Duodenal mucosa (tissue), 2 donors: ENCODE measurements around the gene RRP7A.
"Not testable (repeated sequence)": the region's sequence is repeated elsewhere in the genome, so short reads cannot be mapped to it uniquely, and the experiment has no call there.

Experiments used
- H3K27ac ChIP-seq: one replicate; pipeline ENCODE4 v1.7.0; 2013; ENCODE audit warnings: low read depth, low read length
- H3K27me3 ChIP-seq, 2 donors: one replicate each; pipeline ENCODE4 v1.7.0; 2013; ENCODE audit warnings: low read length in 2 of 2, control low read depth in 1 of 2; ENCODE audit not compliant: insufficient read depth in 2 of 2, control insufficient read depth in 1 of 2
- H3K36me3 ChIP-seq, 2 donors: one replicate each; pipeline ENCODE4 v1.7.0; 2013; ENCODE audit warnings: low read length in 2 of 2, control low read depth in 1 of 2; ENCODE audit not compliant: insufficient read depth in 2 of 2, control insufficient read depth in 1 of 2
- H3K4me1 ChIP-seq, 2 donors: one replicate each; pipeline ENCODE4 v1.7.0; 2013; ENCODE audit warnings: low read length in 2 of 2, control low read depth in 1 of 2; ENCODE audit not compliant: insufficient read depth in 2 of 2, control insufficient read depth in 1 of 2
- H3K4me3 ChIP-seq, 2 donors: one replicate each; pipeline ENCODE4 v1.7.0; 2013; ENCODE audit warnings: low read length in 2 of 2, low read depth in 1 of 2
- H3K9ac ChIP-seq, 2 donors: one replicate each; pipeline ENCODE4 v1.7.0; 2013; ENCODE audit warnings: low read length in 2 of 2, low read depth in 1 of 2
- H3K9me3 ChIP-seq, 2 donors: one replicate each; pipeline ENCODE4 v1.7.0; 2013; ENCODE audit warnings: low read length in 2 of 2, control low read depth in 1 of 2; ENCODE audit not compliant: control insufficient read depth in 1 of 2

The RRP7A gene

GRCh38 chr22:42553475-42554361 lies 34.1 kb upstream of the RRP7A start, which contains the start of gene SERHL2:
TSS of gene SERHL2 (plus strand) at chr22:42553956. CDS start at chr22:42554021, 65 bp downstream.
- H3K27ac ChIP-seq = no peak within 1 kb of the TSS

GRCh38 chr22:42552294-42552647 lies 32.7 kb upstream of the RRP7A start:
- H3K36me3 ChIP-seq, H3K9me3 ChIP-seq, H3K27ac ChIP-seq, H3K9ac ChIP-seq, H3K4me3 ChIP-seq, H3K27me3 ChIP-seq: not testable (repeated sequence)
- H3K4me1 ChIP-seq = peaks cover 0 to 10% of the 10 kb centered on the region in 2 donors

More at GRCh38 chr22:42553475-42554361, 34.1 kb upstream of the RRP7A start, which contains the start of gene SERHL2:
- Histone ChIP-seq H3K27me3 (peaks cover 0 to 5% of the 10 kb centered on the region in 2 donors), H3K4me3 (peak within 1 kb of the TSS; percentile 54 to 85), H3K4me1 (peaks cover 0 to 10% of the 10 kb centered on the region in 2 donors), H3K9me3 (peaks cover 0 to 2% of the 10 kb centered on the region in 2 donors), H3K9ac (peak within 1 kb of the TSS; percentile 15 to 86), H3K36me3 (no peaks in the 10 kb centered on the region)

- H3K27me3 ChIP-seq = peaks cover 0 to 6% of the 10 kb centered on the region in 2 donors
- no peaks in the 10 kb centered on the region for H3K36me3 ChIP-seq
- H3K4me3 ChIP-seq = no peak overlapping the region
- H3K4me1 ChIP-seq = peaks cover 0 to 10% of the 10 kb centered on the region in 2 donors
- no peak overlapping the region for H3K27ac ChIP-seq
- no peak overlapping the region for H3K9ac ChIP-seq
- peaks cover 0 to 2% of the 10 kb centered on the region in 2 donors for H3K9me3 ChIP-seq
Measured at GRCh38 chr22:42549331-42550060, 29.9 kb upstream of the RRP7A start.

- Histone ChIP-seq H3K9ac (no peak overlapping the region), H3K4me1 (peaks cover 0 to 4% of the 10 kb centered on the region in 2 donors), H3K27ac (no peak overlapping the region), H3K36me3 (no peaks in the 10 kb centered on the region), H3K4me3 (no peak overlapping the region), H3K27me3 (peaks cover 0 to 6% of the 10 kb centered on the region in 2 donors), H3K9me3 (peaks cover 0 to 2% of the 10 kb centered on the region in 2 donors)
Measured at GRCh38 chr22:42548597-42549330, 29.2 kb upstream of the RRP7A start.

GRCh38 chr22:42548126-42548525 lies 28.5 kb upstream of the RRP7A start:
- not testable (repeated sequence) for H3K27ac ChIP-seq, H3K9ac ChIP-seq, H3K27me3 ChIP-seq, H3K36me3 ChIP-seq, H3K4me3 ChIP-seq, H3K4me1 ChIP-seq, H3K9me3 ChIP-seq

- H3K4me3 ChIP-seq = no peak overlapping the region
- H3K4me1 ChIP-seq = no peaks in the 10 kb centered on the region
Measured at GRCh38 chr22:42547562-42547961, 28.0 kb upstream of the RRP7A start.

GRCh38 chr22:42544686-42545085 lies 25.1 kb upstream of the RRP7A start:
- H3K4me1 ChIP-seq = no peaks in the 10 kb centered on the region
- no peak overlapping the region for H3K9ac ChIP-seq
- H3K27me3 ChIP-seq = peaks cover 0 to 6% of the 10 kb centered on the region in 2 donors
- no peaks in the 10 kb centered on the region for H3K9me3 ChIP-seq
- no peak overlapping the region for H3K27ac ChIP-seq
- no peak overlapping the region for H3K4me3 ChIP-seq
- H3K36me3 ChIP-seq = no peaks in the 10 kb centered on the region

More at GRCh38 chr22:42547562-42547961, 28.0 kb upstream of the RRP7A start:
- Histone ChIP-seq H3K9ac (no peak overlapping the region), H3K9me3 (peaks cover 0 to 2% of the 10 kb centered on the region in 2 donors), H3K27ac (no peak overlapping the region), H3K27me3 (peaks cover 0 to 6% of the 10 kb centered on the region in 2 donors), H3K36me3 (no peaks in the 10 kb centered on the region)

- not testable (repeated sequence) for H3K27me3 ChIP-seq, H3K4me3 ChIP-seq, H3K36me3 ChIP-seq, H3K9me3 ChIP-seq, H3K9ac ChIP-seq, H3K27ac ChIP-seq, H3K4me1 ChIP-seq
Measured at GRCh38 chr22:42539236-42539771, 19.7 kb upstream of the RRP7A start.

GRCh38 chr22:42537199-42537831 lies 17.7 kb upstream of the RRP7A start:
- not testable (repeated sequence) for H3K9ac ChIP-seq, H3K4me1 ChIP-seq, H3K9me3 ChIP-seq, H3K4me3 ChIP-seq, H3K27me3 ChIP-seq, H3K36me3 ChIP-seq, H3K27ac ChIP-seq
